ENCODE results near the gene OR1K1. TPM values are rescaled to one million over a fixed set of nuclear protein-coding genes. Genes with fewer than 3 reads are reported as not detected.

OR1K1 gene
- total and polyA plus RNA-seq, 10 of the 15 experiments (the other 5 are each of a cell fraction or from before 2014, with no cell fraction given), result not detected

DNA sequence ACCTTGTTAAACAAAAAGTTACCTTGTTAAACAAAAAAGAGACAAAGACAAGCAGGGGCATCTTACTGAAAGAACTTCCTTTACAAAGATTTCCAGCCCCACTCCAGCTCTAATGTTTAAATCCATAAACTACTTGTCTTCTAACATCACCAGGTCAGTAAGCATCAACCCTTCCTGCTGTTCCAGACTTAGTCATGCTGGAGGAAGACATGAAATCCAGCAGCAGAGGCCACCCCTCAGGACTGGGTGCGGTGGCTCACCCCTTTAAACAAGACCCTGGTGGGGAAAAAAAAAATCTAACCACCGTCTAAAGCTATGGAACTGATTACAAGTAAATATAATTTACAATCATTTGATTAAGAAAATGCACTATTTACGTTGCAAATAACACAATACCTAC lies 19.4 kb downstream of the OR1K1 start (continued):
- TF ChIP-seq IRF4 (IDR thresholded peaks at IDR 0.05; ENCODE audit: low read depth, low read length) (no peak), NFYB (IDR thresholded peaks at IDR 0.05; ENCODE audit: insufficient read depth, low read depth, low read length) (no peak), ASH2L (IDR thresholded peaks at IDR 0.05; ENCODE audit: borderline replicate concordance, low read depth) (no peak), SPI1 (IDR thresholded peaks at IDR 0.05; ENCODE audit: borderline replicate concordance, insufficient read depth, low read depth, low read length) (no peak), SMC3 (IDR thresholded peaks at IDR 0.05; ENCODE audit: borderline replicate concordance, low read length) (no peak)

GRCh38 chr9:122819791-122820489 lies 20.0 kb downstream of the OR1K1 start:
- TF ChIP-seq SIN3A (IDR thresholded peaks at IDR 0.05; ENCODE audit: low read depth, low read length), result no peak
- no peak for TF ChIP-seq POLR2A (IDR thresholded peaks at IDR 0.05; ENCODE audit: low read depth, low read length)
- no peak for TF ChIP-seq RUNX3 (IDR thresholded peaks at IDR 0.05; ENCODE audit: low read length)
- no peak for TF ChIP-seq FOS (IDR thresholded peaks at IDR 0.05; ENCODE audit: borderline replicate concordance, extremely low read depth, insufficient read length)
- TF ChIP-seq, protein P1, sequence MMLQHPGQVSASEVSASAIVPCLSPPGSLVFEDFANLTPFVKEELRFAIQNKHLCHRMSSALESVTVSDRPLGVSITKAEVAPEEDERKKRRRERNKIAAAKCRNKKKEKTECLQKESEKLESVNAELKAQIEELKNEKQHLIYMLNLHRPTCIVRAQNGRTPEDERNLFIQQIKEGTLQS (IDR thresholded peaks at IDR 0.05; ENCODE audit: borderline replicate concordance, extremely low read depth, low read depth, low read length), result no peak
- no peak for TF ChIP-seq SMARCA5 (IDR thresholded peaks at IDR 0.05)
- TF ChIP-seq BMI1 (IDR thresholded peaks at IDR 0.05; ENCODE audit: borderline replicate concordance), result no peak
- ChIA-PET SMC1A (ENCODE audit: uncharacterized antibody, unreplicated experiment) (interaction anchor here (1.0 to 1.2 kb wide), 2 partner anchors 9 to 721 kb away, joined by 3 to 4 read pairs; no protein-coding TSS in a partner anchor), CTCF (interaction anchor here (0.6 to 1.5 kb wide), 5 partner anchors 9 to 1270 kb away, joined by 3 to 7 read pairs (median 3); partner anchors contain the start of gene PDCL), RAD21 (ENCODE audit: unreplicated experiment) (interaction anchor here (1.2 kb wide), 1 partner anchor 12 kb away, joined by 3 read pairs; no protein-coding TSS in a partner anchor), POLR2A (no interaction called here)
- WGBS (ENCODE audit: insufficient coverage, insufficient replicate concordance, low lambda C conversion rate, missing lambda C conversion rate), result 98% methylated on average over 9 of the region's 9 CpGs
- Histone ChIP-seq H3K27me3 (replicated peaks in 1 of 2; ENCODE audit: control insufficient read depth in 2 of 2, insufficient read depth in 2 of 2, low read length in 1 of 2) (no peaks in the 10 kb centered on the region), H3K4me2 (ENCODE audit: control insufficient read depth, insufficient read depth) (no peak overlapping the region), H3K36me3 (ENCODE audit: control insufficient read depth in 2 of 2, insufficient read depth in 2 of 2, low read length in 1 of 2) (peaks cover 11 to 25% of the 10 kb centered on the region in 2 experiments), H3K9me3 (replicated peaks; ENCODE audit: control insufficient read depth, insufficient read depth, low read length) (no peaks in the 10 kb centered on the region), H2AFZ (ENCODE audit: control insufficient read depth, low read depth, low read length) (no peak overlapping the region), H3K4me1 (ENCODE audit: control insufficient read depth, insufficient read depth, low read length) (no peaks in the 10 kb centered on the region), H3K4me3 (no peak overlapping the region), H3K9ac (ENCODE audit: control insufficient read depth, insufficient read depth, low read length) (no peak overlapping the region), H3K79me2 (ENCODE audit: control insufficient read depth, insufficient read depth, low read length) (peaks cover 2% of the 10 kb centered on the region), H3K27ac (ENCODE audit: control insufficient read depth, insufficient read depth) (no peak overlapping the region), H4K20me1 (ENCODE audit: control insufficient read depth, insufficient read depth) (no peaks in the 10 kb centered on the region)
- ATAC-seq (no peak), FAIRE-seq (no peak), DNase-seq (ENCODE audit: low read depth, low spot score) (no peak)
- BruUV-seq (replicated peaks), result no TSS peak
- in situ Hi-C loops (cut with MboI) (loop anchor here (10.0 kb wide), 1 partner anchor 725 kb away; the partner anchor contains the start of gene TTLL11), intact Hi-C loops (cut with micrococcal nuclease; ENCODE audit: unreplicated experiment) (no loop called here)

Measured in GM12878 (cell line).